Panc1 (cell line): Measurements from ENCODE around the gene INPP5A.

Source experiments
- POLR2AphosphoS5 ChIP-seq: IDR thresholded peaks from 2 replicates; pipeline ENCODE4 v1.6.1; 2012; ENCODE audit warnings: mild to moderate bottlenecking, low read depth, low read length, moderate library complexity
- REST ChIP-seq, 2 experiments: IDR thresholded peaks; 2 replicates each; pipeline ENCODE4 v1.6.1; 2011 to 2012; ENCODE audit warnings: low read depth in 2 of 2, control low read depth in 1 of 2, low read length in 1 of 2, mild to moderate bottlenecking in 1 of 2, moderate library complexity in 1 of 2; ENCODE audit not compliant: insufficient read depth in 1 of 2
- SIN3A ChIP-seq: IDR thresholded peaks from 2 replicates; pipeline ENCODE4 v1.6.1; 2012; ENCODE audit warnings: low read depth, mild to moderate bottlenecking, low read length, moderate library complexity, borderline replicate concordance; ENCODE audit not compliant: insufficient read depth
- TCF7L2 ChIP-seq: IDR thresholded peaks from 2 replicates; pipeline ENCODE4 v1.6.1; 2011; ENCODE audit warnings: mild to moderate bottlenecking, low read depth, low read length, inconsistent platforms
- TF ChIP-seq, protein P1 (sequence below): fragments of 450-650 bp; IDR thresholded peaks from 2 replicates; pipeline ENCODE4 v1.5.1; 2017; ENCODE audit warnings: mild to moderate bottlenecking

GRCh38 chr10:132507956-132508490 is 29.6 kb upstream of the INPP5A start:
- no peak for TF ChIP-seq POLR2AphosphoS5
- TF ChIP-seq, protein P1, sequence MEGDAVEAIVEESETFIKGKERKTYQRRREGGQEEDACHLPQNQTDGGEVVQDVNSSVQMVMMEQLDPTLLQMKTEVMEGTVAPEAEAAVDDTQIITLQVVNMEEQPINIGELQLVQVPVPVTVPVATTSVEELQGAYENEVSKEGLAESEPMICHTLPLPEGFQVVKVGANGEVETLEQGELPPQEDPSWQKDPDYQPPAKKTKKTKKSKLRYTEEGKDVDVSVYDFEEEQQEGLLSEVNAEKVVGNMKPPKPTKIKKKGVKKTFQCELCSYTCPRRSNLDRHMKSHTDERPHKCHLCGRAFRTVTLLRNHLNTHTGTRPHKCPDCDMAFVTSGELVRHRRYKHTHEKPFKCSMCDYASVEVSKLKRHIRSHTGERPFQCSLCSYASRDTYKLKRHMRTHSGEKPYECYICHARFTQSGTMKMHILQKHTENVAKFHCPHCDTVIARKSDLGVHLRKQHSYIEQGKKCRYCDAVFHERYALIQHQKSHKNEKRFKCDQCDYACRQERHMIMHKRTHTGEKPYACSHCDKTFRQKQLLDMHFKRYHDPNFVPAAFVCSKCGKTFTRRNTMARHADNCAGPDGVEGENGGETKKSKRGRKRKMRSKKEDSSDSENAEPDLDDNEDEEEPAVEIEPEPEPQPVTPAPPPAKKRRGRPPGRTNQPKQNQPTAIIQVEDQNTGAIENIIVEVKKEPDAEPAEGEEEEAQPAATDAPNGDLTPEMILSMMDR = no peak
- TF ChIP-seq TCF7L2 = no peak
- TF ChIP-seq SIN3A = no peak
- no peak for TF ChIP-seq REST (IDR thresholded peaks at IDR 0.05; ENCODE audit: insufficient read depth in 1 of 2, low read depth in 2 of 2, low read length in 1 of 2)
